SK-N-SH treated with all-trans-retinoic acid at 6 μM for 48 hours (cell line): ENCODE data around the gene CGN.

Source experiments
- ARNTL ChIP-seq: fragments of 450-650 bp; formaldehyde crosslinking; IDR thresholded peaks from 2 replicates; pipeline ENCODE4 v1.5.0; 2020; ENCODE audit warnings: low read depth, mild to moderate bottlenecking, moderate library complexity, borderline replicate concordance
- ISL1 ChIP-seq: fragments of 250-450 bp; sonication (Bioruptor Pico); IDR thresholded peaks from 2 replicates; pipeline ENCODE4 v2.1.2; 2022; ENCODE audit warnings: mild to moderate bottlenecking, moderate library complexity
- TSHZ2 ChIP-seq: fragments of 250-450 bp; sonication (Bioruptor Pico); IDR thresholded peaks from 2 replicates; pipeline ENCODE4 v1.5.0; 2020; ENCODE audit warnings: mild to moderate bottlenecking, moderate library complexity
- ZC3H10 ChIP-seq: fragments of 250-450 bp; sonication (Bioruptor Pico); IDR thresholded peaks from 2 replicates; pipeline ENCODE4 v1.5.1; 2021; ENCODE audit warnings: mild to moderate bottlenecking, moderate library complexity
- TF ChIP-seq, protein P1 (sequence below): fragments of 250-450 bp; sonication (Bioruptor Pico); IDR thresholded peaks from 2 replicates; pipeline ENCODE4 v1.8.0; 2020; ENCODE audit warnings: mild to moderate bottlenecking, moderate library complexity, borderline replicate concordance
- TF ChIP-seq, protein P2 (sequence below): fragments of 250-450 bp; sonication (Bioruptor Pico); IDR thresholded peaks from 2 replicates; pipeline ENCODE4 v1.5.1; 2020; ENCODE audit warnings: low read depth, mild to moderate bottlenecking, moderate library complexity

DNA sequence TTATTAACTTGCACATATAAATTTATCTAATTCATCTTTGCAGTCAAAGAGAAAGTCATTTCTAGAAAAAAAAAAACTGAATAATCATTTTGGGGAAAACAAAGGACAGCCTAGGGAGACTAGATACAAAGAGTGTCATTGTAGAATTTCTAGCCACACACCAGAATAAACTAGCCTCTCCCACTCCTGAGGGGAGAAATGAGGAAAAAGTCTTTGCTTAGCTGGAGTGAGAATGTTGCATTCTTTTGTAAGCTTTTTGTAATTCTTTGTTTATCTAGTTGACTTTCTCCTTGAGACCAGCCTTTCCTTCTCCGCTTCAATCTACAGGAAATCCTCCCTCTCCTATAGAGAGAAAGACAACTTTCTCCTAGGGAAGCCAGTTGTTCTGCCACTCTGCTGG, 15.9 kb upstream of the CGN start:
- TF ChIP-seq TSHZ2 (CRISPR knock-in tag) (no peak), ZC3H10 (no peak), ARNTL (no peak), ISL1 (CRISPR knock-in tag) (no peak)
- TF ChIP-seq, protein P1, sequence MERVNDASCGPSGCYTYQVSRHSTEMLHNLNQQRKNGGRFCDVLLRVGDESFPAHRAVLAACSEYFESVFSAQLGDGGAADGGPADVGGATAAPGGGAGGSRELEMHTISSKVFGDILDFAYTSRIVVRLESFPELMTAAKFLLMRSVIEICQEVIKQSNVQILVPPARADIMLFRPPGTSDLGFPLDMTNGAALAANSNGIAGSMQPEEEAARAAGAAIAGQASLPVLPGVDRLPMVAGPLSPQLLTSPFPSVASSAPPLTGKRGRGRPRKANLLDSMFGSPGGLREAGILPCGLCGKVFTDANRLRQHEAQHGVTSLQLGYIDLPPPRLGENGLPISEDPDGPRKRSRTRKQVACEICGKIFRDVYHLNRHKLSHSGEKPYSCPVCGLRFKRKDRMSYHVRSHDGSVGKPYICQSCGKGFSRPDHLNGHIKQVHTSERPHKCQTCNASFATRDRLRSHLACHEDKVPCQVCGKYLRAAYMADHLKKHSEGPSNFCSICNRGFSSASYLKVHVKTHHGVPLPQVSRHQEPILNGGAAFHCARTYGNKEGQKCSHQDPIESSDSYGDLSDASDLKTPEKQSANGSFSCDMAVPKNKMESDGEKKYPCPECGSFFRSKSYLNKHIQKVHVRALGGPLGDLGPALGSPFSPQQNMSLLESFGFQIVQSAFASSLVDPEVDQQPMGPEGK: no peak
- TF ChIP-seq, protein P2, sequence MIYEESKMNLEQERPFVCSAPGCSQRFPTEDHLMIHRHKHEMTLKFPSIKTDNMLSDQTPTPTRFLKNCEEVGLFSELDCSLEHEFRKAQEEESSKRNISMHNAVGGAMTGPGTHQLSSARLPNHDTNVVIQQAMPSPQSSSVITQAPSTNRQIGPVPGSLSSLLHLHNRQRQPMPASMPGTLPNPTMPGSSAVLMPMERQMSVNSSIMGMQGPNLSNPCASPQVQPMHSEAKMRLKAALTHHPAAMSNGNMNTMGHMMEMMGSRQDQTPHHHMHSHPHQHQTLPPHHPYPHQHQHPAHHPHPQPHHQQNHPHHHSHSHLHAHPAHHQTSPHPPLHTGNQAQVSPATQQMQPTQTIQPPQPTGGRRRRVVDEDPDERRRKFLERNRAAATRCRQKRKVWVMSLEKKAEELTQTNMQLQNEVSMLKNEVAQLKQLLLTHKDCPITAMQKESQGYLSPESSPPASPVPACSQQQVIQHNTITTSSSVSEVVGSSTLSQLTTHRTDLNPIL (CRISPR knock-in tag): no peak
